ENCODE measurements around the gene ABHD13.

Gene ABHD13

DNA sequence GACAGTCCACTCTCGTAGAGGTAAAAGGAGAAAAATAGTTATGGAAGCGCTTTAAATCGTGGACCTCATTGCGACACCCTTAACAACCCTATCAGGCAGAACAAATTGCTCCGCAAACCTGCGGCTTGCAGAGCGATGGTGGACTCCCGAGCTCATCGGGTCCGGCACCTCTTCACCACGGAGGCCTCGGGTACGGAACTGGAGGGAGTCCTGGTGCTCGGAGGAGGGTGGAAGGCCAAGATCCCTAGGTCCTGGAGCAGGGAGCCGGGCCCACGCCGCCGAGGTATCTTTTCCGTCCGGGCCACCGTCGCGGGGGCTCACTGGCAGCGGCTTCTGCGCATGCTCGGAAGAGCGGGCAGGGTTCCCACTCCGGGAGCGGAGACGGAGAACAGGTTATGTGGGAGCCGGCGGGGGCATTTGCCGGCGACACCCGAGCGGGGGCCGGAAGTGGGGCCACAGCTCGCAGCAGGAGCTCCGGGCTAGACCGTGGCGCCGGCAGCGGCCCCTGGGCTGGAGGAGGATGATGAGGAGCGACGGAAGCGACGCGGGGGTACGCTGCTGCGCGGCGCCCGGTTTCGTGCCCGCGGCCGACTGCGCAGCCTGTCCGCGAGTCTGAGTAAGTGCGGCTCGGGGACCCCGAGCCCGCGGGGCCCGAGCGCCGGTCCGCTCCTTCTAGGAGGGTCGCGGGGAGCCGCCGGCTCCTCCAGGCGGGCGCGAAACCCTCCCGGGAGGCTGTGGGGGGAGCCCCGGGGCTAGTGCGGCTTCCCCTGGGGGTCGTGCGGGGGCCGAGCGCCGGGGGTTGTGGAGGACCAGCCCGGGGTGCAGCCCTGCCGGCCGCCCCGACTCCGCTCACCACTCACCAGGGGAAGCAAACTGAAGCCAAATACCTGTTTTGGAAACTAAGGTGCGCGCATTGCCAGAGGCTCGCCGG is at the start of gene ABHD13:
Gene ABHD13 (plus strand): TSS at position 349 of the 931 bp plus-strand sequence. CDS start 10,827 bp downstream, outside the sequence.
- DNase-seq = peak; percentile 86 to 91

DNA sequence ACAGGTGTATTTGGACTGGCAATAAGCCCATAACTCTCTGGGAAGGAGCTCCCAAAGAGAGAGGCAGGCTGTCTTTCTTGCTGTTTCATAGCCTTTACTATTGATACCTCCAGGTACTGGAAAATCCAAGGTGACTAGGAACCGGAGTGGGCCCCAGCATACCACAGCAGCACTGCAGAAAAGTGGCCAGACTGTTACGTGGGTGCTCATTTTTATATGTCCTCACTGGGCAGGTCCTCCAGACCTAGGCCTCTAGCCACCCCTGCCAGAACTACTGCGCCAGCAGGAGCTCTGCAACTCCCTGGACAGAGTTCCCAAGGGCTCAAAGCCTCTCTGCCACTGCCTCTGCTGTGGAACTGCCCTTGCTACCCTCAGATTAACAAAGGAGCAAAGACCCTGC is 49.3 kb upstream of the ABHD13 start:
- no peak for DNase-seq

DNA sequence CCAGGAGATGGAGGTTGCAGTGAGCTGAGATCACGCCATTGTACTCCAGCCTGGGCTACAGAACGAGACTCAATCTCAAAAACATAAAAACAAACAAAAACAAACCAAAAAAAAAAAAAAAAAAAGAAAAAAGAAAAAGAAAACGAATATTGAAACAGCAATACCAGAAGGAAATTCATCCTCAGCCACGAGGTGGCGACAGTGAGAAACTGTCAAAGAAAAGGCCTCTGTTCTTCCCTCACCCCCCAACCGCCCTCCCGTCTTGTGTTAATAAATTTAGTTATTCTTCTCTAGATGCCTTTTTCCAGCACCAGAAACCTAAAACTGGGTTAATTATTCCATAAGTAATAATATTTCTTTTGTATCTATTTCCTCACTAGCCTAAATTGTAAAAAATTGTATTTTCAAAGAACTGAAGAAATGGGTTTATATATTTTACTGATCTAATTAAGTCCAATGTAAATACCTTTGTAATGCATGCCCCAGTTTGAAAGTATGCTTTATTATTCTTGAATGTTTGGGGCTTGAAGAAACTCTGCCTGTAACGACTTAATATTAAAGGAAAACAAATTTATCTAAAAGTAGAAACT is 41.4 kb upstream of the ABHD13 start:
- DNase-seq = peak; percentile 68 to 74

DNA sequence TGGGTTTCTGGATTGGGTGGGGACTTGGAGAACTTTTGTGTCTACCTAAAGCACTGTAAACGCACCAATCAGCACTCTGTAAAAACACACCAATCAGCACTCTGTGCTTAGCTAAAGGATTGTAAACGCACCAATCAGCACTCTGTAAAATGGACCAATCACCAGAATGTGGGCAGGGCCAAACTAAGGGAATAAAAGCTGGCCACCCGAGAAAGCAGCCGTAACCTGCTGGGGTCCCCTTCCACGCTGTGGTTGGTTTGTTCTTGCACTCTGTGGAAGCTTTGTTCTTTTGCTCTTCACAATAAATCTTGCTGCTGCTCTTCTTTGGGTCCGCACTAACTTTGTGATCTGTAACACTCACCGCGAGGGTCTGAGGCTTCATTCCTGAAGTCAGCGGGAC is 40.1 kb upstream of the ABHD13 start:
- no peak for DNase-seq

DNA sequence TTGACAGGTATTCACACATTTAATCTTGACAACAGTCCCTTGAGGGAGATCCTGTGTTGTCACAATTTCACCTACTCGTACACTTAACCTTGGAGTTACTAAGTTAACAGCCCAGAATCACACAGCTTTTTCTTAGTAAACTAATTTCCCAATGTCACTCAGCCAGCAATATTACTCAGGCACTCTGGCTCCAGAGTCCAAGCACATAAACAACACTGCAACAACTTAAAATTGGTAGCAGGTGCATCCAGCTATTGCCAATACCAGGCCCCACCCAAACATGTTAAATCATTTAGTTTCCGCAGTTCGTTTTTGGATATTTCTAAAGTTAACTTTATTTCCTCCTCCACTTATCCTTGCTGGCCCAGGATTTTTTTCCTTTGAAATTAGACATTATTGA is 35.5 kb upstream of the ABHD13 start:
- DNase-seq = no peak

DNA sequence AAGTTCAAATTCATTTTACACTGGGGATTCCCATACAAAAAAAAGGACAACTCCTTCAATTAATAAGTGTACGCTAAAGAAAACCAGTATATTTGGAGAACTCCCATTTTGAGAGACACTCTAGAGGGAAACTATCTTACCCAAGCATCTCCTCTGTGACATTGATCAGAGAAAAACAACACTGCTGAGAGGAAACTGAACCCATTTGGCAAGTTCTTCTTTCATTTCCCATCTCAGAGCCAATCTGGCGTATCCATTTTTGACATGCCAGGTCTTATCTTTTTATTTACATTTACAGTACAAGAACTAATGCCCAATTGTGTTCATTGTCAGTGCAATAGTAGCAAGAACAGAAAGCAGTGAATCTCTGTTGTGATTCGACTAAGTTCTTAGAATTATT is 33.0 kb upstream of the ABHD13 start:
- DNase-seq = no peak

DNA sequence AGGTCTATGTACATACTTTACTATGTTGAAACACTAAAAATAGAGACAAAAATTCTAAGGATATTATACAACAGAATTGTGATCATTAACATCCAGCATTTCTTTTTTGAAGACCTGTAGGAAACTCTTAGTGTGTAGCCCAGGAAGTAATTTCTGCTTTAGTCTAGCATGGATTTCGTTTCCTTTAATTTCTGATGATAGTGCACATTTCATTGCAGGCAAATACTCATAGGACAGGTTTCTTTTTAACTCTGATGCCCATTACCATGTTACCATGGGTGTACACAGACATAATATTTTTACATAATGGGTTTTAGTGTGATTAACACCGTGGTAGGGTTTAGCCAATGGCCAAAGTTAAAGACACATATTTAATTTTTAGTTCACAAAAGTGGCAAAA is 29.9 kb upstream of the ABHD13 start:
- no peak for DNase-seq

DNA sequence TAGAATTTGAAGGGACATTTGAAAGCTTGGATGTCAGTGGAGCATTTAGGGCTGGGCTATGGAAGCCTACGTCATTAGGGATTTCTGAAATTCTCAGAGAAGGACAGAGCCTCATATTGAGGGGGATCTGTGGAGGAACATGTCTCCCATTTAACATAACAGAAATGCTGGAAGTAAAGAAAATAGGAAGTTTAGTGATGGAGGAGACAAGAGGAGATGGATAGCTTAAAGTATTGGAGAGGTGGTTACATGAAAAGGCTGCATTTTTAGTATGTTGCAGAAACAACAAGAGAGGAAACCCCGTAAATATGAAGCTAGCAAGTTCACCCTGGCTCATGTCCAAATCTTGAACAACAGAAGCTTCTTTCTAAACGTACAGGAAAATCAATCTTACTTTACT is 27.3 kb upstream of the ABHD13 start:
- no peak for DNase-seq

DNA sequence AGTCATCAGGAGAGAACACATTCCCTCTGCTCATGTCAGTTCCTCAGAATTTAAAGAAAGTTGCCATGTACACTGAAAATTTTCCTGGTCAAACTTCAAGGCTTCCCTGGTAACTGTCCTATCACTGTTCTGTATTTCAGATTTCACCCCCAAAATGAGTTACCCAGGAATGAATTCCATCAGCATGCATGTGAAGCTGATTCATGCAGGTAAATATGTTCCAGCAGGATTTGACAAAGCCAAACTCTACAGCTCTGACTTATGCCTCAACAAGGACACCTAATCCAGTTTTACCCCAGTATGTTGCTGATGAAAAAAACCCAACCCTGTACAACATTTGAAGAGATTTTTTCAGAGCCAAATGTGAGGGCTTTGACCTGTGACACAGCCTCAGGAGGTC is 24.4 kb upstream of the ABHD13 start:
- DNase-seq = no peak

DNA sequence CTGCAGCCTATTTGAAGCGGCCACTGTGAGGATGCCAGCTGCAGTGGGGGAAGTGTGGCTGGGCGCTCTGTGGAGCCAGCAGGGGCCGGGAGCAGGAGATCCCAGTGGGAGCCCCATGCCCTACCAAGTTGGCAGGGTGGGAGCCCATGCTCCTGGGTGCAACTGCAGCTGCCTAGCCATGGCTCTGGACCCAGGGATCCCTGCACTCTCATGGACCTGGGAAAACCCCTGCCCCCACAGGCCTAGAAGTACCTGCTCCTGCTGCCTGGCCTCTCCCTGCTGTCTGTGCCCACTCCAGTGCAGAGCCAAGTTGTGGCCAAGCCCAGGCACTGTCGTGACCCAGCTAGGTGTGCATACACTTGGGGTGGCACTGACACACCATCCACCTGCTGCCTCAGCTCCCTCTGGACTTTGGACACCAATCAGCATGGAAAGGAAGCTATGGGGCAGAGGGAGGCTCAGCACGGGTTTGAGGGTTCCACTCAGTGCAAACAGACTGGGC is 23.7 kb upstream of the ABHD13 start:
- DNase-seq = no peak

DNA sequence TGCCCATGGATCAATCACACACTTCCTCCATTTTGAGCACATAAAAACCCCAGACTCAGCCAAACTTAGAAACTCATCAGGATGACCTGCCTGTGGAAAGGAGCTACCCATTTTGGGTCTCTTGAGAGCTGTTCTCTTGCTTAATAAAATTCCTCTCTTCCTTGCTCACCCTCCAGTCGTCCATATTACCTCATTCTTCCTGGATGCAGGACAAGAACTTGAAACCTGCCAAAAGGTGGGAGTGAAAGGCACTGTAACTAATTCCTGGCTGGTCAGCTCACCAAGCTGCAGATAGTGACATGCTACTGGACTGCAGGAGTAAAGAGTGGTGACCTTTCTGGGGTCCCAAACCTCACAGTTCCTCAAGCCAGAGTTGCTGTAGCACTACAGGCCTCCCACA is 23.0 kb upstream of the ABHD13 start:
- no peak for DNase-seq

DNA sequence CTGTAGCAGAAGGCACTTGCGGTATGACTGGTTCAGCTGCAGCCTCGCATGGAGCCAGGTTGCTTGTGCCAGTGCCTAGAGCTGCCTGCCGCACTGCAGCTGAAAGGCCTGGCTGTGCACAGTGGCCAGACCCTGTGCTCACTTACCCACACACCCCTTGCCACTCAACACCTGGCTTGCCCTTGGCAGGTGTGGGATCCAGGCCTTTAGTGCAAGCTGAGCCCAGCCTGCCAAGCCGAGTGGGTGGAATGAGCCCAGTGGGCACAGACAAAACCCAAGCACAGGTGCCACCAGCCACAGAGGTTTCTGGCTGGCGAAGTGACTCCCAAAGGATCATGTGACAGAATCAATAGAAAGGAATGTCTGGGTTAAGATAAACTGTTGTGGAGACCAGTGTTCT is 22.3 kb upstream of the ABHD13 start:
- no peak for DNase-seq

DNA sequence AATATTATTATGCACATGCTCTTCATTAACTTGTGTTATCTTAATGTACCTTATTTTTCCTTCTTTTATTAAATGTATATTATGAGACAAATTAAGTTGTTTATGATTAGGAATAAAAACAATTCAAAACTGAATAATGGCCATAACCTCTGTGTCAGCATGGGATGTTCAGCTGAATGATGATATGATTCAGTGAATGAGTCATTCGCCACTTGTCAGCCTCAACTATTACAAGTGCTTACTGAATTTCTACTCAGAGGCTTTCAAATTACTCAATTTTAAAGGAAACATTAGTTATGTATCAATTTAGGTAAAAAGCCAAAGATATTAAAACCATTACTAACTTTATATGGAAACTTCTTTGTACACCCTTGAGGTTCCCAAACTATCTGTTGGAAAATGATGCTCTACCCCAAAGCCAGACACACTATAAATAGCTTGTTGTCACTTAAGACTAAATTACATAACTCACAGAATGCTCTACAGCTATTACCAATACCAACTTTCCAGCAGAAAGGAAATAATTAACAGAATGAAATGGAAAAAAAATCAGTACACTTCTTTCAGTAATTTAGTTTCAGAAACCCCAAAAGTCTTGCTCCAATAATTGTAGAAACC is 17.3 kb upstream of the ABHD13 start:
- no peak for DNase-seq

DNA sequence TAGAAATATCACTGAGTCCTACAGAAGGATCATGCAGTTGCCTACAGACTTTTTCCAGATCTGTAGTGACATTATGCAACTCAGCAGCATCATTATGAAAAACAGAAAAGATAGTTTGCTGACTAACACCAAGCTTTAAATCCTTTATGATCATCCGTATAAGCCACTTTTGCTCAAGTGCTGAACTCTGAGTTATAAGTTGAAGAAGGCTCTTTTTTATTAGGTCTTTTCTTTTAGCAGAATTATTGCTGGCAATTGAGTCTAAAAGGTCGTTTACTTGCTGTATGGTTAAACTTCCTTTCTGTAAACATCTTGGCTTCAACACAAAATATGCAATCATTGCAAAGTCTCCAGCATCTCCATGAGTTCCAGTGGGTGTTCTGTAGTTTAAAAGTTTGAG is 7.6 kb upstream of the ABHD13 start:
- no peak for DNase-seq

DNA sequence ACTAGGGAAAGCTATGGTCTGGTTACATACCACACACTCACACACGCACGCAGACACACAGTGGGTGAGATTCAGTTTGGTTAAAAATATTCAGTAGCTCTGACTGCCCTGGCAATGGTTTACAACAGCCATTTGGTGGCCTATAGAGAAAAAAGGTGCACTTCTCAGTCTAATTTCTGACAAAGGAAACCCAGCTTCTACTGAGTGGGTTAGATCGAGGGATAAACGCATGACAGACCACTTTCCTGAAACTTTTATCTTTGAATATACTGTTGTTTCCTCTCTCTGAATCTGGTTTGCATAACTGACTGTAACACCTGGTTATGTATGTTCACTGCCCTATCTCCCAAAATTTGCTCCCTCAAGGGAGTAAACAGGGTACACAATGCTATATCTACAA is 5.3 kb upstream of the ABHD13 start:
- no peak for DNase-seq

DNA sequence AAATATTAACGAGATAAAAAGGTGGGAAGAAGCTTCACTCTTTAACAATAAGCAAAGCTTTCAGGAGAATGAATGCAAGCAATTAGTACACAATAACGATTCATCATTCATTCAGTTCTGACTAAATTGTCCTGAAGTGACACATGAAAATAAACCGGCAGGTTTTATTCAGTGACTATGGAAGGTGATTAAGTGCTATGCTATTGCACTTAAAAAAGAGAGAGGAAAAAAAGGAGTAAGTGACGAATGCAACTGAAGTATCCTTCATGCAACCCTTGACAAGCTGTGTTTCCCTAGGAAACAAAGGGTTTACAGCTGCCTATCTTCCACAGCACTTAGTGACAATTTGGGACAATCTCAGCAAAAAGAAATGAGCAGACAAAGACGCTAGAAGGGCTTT is 4.2 kb upstream of the ABHD13 start:
- no peak for DNase-seq

DNA sequence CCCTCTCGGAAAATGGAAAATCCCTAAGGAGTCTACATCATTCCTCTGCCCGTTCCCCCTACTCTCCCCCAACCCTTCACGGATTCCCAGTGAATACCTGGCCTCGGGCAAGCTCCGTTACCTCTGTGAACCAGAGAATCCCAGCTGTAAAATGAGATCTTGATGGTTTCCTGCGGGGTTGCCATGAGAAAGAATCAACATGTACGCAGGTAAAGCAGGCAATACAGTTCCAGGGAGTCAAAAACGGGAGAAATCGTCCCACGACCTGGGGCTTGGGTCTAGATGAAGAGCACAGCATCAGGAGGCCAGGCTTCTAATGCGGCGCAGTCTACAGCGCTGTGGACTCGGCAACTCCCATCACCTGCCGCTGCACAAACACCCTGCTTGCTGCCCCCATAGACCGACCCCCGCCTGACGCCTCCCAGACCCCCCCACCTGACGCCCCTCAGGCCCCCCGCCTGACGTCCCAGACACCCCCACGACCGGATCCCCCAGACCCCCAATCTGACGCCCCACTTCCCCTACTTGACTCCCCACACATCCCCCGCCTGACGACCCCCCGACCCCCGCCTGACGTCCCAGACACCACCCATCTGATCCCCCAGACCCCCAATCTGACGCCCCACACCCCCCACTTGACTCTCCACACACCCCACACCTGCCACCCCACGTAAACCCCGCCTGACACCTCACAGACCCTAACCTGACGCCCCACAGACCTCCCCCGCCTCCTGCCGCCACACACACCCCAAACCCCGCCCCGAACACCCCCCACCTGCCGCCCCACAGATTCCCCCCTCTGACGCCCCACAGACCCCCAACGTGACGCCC is 3.5 kb upstream of the ABHD13 start:
- DNase-seq = no peak

DNA sequence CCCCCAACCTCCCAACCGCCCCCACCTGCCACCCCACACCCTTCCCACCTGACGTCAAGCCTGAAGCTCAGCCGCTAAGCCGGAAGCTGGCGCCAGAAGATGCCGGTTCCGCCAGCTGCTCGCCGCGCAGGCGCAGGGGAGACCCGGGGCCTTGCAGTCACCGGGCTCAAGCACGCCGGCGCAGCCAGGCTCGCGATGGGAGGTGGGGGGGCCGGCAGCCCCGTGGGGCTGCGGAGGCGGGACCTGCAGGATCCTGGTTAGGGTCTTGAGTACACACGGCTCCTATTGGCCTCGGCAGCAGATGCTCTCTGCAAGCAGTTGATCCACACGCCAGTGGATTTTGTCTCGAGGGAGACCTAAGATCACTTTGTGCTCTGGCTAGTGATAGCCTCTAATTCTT is 2.8 kb upstream of the ABHD13 start, which contains the start of gene LIG4:
Gene LIG4 (minus strand): TSS at position 101 of the 400 bp plus-strand sequence. CDS start 4,268 bp downstream, outside the sequence.
- peak; percentile 86 to 89 for DNase-seq

DNA sequence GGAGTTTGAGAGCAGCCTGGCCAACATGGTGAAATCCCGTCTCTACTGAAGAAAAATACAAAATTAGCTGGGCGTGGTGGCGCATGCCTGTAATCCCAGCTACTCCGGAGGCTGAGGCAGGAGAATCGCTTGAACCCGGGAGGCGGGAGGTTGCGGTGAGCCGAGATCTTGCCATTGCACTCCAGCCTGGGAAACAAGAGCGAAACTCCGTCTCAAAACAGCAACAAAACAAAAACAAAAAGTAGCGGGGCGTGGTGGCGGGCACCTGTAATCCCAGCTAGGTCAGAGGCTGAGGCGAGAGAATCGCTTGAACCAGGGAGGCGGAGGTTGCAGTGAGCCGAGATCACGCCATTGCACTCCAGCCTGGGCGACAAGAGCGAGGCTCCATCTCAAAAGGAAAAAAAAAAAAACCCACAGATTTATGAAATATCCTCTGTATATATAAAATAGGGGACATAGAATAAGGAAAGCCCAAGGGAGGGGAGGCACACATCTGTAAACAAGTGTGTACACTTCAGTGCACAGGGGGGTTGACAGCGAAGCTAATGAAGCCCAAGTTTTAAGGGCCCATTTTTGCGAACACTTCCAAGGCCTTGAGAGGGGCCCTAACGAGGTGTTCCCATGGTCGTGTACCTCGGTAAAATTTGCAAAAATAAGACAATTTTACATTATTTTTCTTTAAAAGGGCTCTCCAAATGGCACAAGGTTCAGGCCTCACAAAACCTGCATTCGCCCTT is 717 bp upstream of the ABHD13 start:
- DNase-seq = peak in 1 of 2 experiments; percentile 8

DNA sequence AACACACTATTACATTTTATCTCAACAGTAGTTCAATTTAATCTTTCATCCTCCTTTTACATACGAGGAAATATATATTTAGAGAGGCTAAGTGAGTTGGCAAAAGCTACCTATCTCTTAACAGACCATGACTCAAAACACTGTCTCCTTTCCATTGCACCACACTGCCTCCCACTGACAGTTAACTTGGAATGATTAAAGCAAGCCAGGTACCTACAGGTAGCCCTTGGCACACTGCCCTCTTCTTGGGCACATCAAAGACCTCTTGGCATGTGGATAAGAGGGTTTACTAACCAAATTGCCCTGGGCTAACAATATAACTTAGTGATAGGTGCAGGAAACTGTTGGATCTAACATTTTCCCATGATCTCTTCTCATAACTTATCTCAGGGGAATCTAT is 1.8 kb downstream of the ABHD13 start:
- DNase-seq = no peak

DNA sequence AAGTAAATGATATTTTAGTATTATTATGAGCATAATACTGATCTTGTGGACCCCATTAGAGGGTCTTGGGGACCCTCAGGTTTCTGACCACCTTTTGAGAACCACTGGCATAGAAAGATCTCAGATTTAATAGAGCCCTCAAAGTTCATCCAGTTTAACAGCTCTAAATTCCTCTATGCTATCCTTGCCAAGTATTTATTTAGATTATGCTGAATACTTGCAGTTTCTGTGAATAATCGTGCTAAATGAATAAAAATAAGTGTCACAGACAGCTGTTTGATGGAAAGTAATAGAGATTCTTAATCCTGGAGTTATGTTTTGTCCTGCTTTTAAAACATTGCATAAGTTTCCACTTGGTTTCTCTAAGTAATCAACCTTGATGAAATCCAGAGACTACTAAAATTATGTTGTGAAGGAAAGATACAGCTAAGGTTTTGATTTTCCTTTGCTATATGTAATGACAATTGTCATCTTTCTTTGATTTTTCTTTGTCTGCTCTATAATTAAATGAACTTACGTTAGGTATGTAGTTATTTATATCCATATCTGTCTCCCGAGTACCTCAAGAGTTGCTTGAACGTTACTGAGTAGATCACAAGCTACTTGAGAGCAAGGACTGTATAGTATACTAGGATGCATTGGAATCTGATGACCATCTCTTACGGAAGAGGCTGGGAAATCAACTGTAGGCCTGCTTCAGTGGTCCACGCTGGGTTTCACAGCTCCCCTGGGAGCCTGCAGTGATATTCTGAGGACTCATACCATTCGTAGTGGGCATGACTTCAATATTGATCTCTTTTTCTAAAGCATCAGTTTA is 5.7 kb downstream of the ABHD13 start:
- DNase-seq = no peak

Data from activated CD4-positive, alpha-beta T cell treated with anti-CD3 and anti-CD28 coated beads, Interleukin-2, amount 50 U/mL, for 48 hours (primary cell).